Nephron (organoid): ENCODE measurements around the gene MAFG.
A peak's percentile ranks its signal among the peaks of the same experiment; 100 is the strongest.

Source experiments
- H3K27ac Mint-ChIP-seq, 3 experiments: 2 replicates each; pipeline ENCODE4 v1.8.0; 2020; ENCODE audit warnings: mixed read lengths in 3 of 3, mild to moderate bottlenecking in 2 of 3, moderate library complexity in 1 of 3
- H3K27me3 Mint-ChIP-seq: 2 replicates; pipeline ENCODE4 v1.8.0; 2021; ENCODE audit warnings: low read depth, mild to moderate bottlenecking, moderate library complexity, mixed read lengths
- H3K36me3 Mint-ChIP-seq: 2 replicates; pipeline ENCODE4 v1.8.0; 2020; ENCODE audit warnings: low read depth, mixed read lengths
- H3K4me1 Mint-ChIP-seq: 2 replicates; pipeline ENCODE4 v1.8.0; 2020; ENCODE audit warnings: mixed read lengths
- H3K4me3 Mint-ChIP-seq, 3 experiments: 2 replicates each; pipeline ENCODE4 v1.8.0; 2020; ENCODE audit warnings: mild to moderate bottlenecking in 3 of 3, mixed read lengths in 3 of 3, moderate library complexity in 2 of 3
- H3K9me3 Mint-ChIP-seq: 2 replicates; pipeline ENCODE4 v1.8.0; 2020; ENCODE audit warnings: mixed read lengths
- CTCF ChIP-seq, 3 experiments: fragments of 200-600 bp; sonication (generic); IDR thresholded peaks; one replicate each; pipeline ENCODE4 v1.5.0; 2021; ENCODE audit warnings: antibody characterized with exemption in 3 of 3; ENCODE audit not compliant: unreplicated experiment in 3 of 3

The MAFG gene

GRCh38 chr17:81911277-81911961, 16.1 kb downstream of the MAFG start, which contains the start of gene PCYT2:
Gene PCYT2 (minus strand): TSS chr17:81911399. CDS start chr17:81911355, 44 bp downstream.
- Mint-ChIP-seq H3K27me3 (no peaks in the 10 kb centered on the region), H3K27ac (peak within 1 kb of the TSS in 1 of 3 experiments; percentile 69), H3K4me1 (no peaks in the 10 kb centered on the region), H3K9me3 (no peaks in the 10 kb centered on the region), H3K4me3 (peak within 1 kb of the TSS; percentile 84 to 90 (median 89)), H3K36me3 (peaks cover 17% of the 10 kb centered on the region)
- TF ChIP-seq CTCF (IDR thresholded peaks at IDR 0.05; ENCODE audit: unreplicated experiment in 3 of 3): peak in 1 of 3 experiments; percentile 9

GRCh38 chr17:81910840-81911276, 16.7 kb downstream of the MAFG start:
- no peaks in the 10 kb centered on the region for H3K27me3 Mint-ChIP-seq
- no peaks in the 10 kb centered on the region for H3K9me3 Mint-ChIP-seq
- H3K4me1 Mint-ChIP-seq: no peaks in the 10 kb centered on the region
- peaks cover 13% of the 10 kb centered on the region for H3K36me3 Mint-ChIP-seq
- peak overlapping the region in 1 of 3 experiments; percentile 69 for H3K27ac Mint-ChIP-seq
- H3K4me3 Mint-ChIP-seq: peak overlapping the region; percentile 84 to 90 (median 89)
- TF ChIP-seq CTCF (IDR thresholded peaks at IDR 0.05; ENCODE audit: unreplicated experiment in 3 of 3): no peak

- Mint-ChIP-seq H3K9me3 (no peaks in the 10 kb centered on the region), H3K4me1 (no peaks in the 10 kb centered on the region), H3K27ac (peak overlapping the region in 1 of 3 experiments; percentile 69), H3K4me3 (peak overlapping the region; percentile 84 to 90 (median 89)), H3K27me3 (no peaks in the 10 kb centered on the region), H3K36me3 (peaks cover 10% of the 10 kb centered on the region)
- TF ChIP-seq CTCF (IDR thresholded peaks at IDR 0.05; ENCODE audit: unreplicated experiment in 3 of 3): no peak
These were observed 17.3 kb downstream of the MAFG start for GRCh38 chr17:81909966-81910839.

- H3K4me3 Mint-ChIP-seq: peak overlapping the region; percentile 57 to 90 (median 89)
- H3K4me1 Mint-ChIP-seq: no peaks in the 10 kb centered on the region
- no peak for TF ChIP-seq CTCF (IDR thresholded peaks at IDR 0.05; ENCODE audit: unreplicated experiment in 3 of 3)
- H3K36me3 Mint-ChIP-seq: peaks cover 10% of the 10 kb centered on the region
- H3K27ac Mint-ChIP-seq: no peak overlapping the region
- H3K27me3 Mint-ChIP-seq: no peaks in the 10 kb centered on the region
- H3K9me3 Mint-ChIP-seq: no peaks in the 10 kb centered on the region
These were observed 18.3 kb downstream of the MAFG start for GRCh38 chr17:81909231-81909630.

- H3K9me3 Mint-ChIP-seq: no peaks in the 10 kb centered on the region
- H3K36me3 Mint-ChIP-seq: peaks cover 10% of the 10 kb centered on the region
- TF ChIP-seq CTCF (IDR thresholded peaks at IDR 0.05; ENCODE audit: unreplicated experiment in 3 of 3): no peak
- no peak overlapping the region for H3K27ac Mint-ChIP-seq
- no peaks in the 10 kb centered on the region for H3K27me3 Mint-ChIP-seq
- H3K4me1 Mint-ChIP-seq: no peaks in the 10 kb centered on the region
- H3K4me3 Mint-ChIP-seq: no peak overlapping the region
These were observed 18.7 kb downstream of the MAFG start for GRCh38 chr17:81908793-81909192.
